ENCODE data around the gene ZNF548.

DNA sequence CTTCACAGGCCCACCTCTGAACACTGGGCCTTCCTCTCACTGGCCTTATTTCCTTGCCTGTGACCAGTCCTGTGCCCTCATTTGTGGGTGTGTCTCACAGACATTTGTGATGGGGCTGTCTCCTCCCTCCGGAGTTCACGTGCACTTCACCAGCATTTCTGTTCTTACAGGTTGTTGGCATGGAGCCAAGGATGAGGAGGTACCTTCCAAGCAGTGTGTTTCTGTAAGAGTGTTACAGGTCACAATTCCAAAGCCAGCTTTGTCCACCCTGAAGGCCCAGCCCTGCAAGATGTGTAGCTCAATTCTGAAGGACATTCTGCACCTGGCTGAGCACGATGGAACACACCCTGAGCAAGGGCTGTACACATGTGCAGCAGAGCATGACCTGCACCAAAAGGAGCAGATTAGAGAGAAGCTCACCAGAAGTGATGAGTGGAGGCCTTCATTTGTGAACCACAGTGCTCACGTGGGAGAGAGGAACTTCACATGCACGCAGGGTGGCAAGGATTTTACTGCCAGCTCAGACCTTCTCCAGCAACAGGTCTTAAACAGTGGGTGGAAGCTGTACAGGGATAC is 53.6 kb downstream of the ZNF548 start:
- TF ChIP-seq, protein P1, sequence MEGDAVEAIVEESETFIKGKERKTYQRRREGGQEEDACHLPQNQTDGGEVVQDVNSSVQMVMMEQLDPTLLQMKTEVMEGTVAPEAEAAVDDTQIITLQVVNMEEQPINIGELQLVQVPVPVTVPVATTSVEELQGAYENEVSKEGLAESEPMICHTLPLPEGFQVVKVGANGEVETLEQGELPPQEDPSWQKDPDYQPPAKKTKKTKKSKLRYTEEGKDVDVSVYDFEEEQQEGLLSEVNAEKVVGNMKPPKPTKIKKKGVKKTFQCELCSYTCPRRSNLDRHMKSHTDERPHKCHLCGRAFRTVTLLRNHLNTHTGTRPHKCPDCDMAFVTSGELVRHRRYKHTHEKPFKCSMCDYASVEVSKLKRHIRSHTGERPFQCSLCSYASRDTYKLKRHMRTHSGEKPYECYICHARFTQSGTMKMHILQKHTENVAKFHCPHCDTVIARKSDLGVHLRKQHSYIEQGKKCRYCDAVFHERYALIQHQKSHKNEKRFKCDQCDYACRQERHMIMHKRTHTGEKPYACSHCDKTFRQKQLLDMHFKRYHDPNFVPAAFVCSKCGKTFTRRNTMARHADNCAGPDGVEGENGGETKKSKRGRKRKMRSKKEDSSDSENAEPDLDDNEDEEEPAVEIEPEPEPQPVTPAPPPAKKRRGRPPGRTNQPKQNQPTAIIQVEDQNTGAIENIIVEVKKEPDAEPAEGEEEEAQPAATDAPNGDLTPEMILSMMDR (IDR thresholded peaks at IDR 0.05): no peak
- TF ChIP-seq POLR2A (IDR thresholded peaks at IDR 0.05): no peak

Data from testis (tissue), 2 donors.